IMR-90 (cell line): Measurements from ENCODE around the gene LRG1. TPM values are rescaled to one million over a fixed set of nuclear protein-coding genes. Genes with fewer than 3 reads are reported as not detected.

Experiments used
- ATAC-seq: fragments of 200-7000 bp; cut with Tn5 transposase; 2 replicates; pipeline ENCODE4 v1.9.1; 2020; ENCODE audit warnings: low read depth, mild to moderate bottlenecking, moderate library complexity
- BruUV-seq: library from RNA; stranded (reverse); fragments of 400-500 nt; replicated peaks from 2 replicates; lab custom pipeline; 2021; lab: Mats Ljungman, UMichigan
- CTCF ChIA-PET: fragments of 300-600 bp; formaldehyde crosslinking; extraction: SDS; loops from one replicate; lab custom pipeline; 2021; ENCODE audit warnings: antibody characterized with exemption; lab: Yijun Ruan, JAX
- POLR2A ChIA-PET: fragments of 300-600 bp; sonication (Branson Sonifier 250); formaldehyde crosslinking; loops from one replicate; lab custom pipeline; 2022; ENCODE audit warnings: antibody characterized with exemption; ENCODE audit not compliant: unreplicated experiment; lab: Charles Lee
- DNase-seq: peaks from one replicate; pipeline ENCODE4 v3.0.0; 2013
- H2AFZ ChIP-seq: replicated peaks from 2 replicates; pipeline ENCODE3; 2013; ENCODE audit warnings: low read length, mild to moderate bottlenecking; ENCODE audit not compliant: poor library complexity
- H2AK5ac ChIP-seq: 2 replicates; pipeline ENCODE4 v1.6.1; 2013; ENCODE audit warnings: low read depth, low read length, inconsistent platforms
- H2AK9ac ChIP-seq: replicated peaks from 2 replicates; pipeline ENCODE3; 2013; ENCODE audit warnings: mild to moderate bottlenecking, low read depth, low read length, moderate library complexity; ENCODE audit not compliant: poor library complexity
- H2BK120ac ChIP-seq: 2 replicates; pipeline ENCODE4 v1.6.1; 2013; ENCODE audit warnings: low read depth, low read length, inconsistent platforms
- H2BK15ac ChIP-seq: 3 replicates; pipeline ENCODE4 v1.6.1; 2013; ENCODE audit warnings: low read depth, low read length, inconsistent platforms
- H2BK20ac ChIP-seq: 2 replicates; pipeline ENCODE4 v1.6.1; 2013; ENCODE audit warnings: low read depth, mild to moderate bottlenecking, inconsistent platforms, low read length, moderate library complexity
- H2BK5ac ChIP-seq: 2 replicates; pipeline ENCODE4 v1.6.1; 2013; ENCODE audit warnings: mild to moderate bottlenecking, low read depth, low read length, inconsistent platforms; ENCODE audit not compliant: poor library complexity, severe bottlenecking
- H3K14ac ChIP-seq: replicated peaks from 2 replicates; pipeline ENCODE4 v1.6.1; 2013; ENCODE audit warnings: low read depth, low read length, inconsistent platforms
- H3K18ac ChIP-seq: 2 replicates; pipeline ENCODE4 v1.6.1; 2013; ENCODE audit warnings: low read depth, low read length, control low read depth
- H3K23ac ChIP-seq: 2 replicates; pipeline ENCODE4 v1.6.1; 2013; ENCODE audit warnings: low read depth, low read length, inconsistent platforms
- H3K27ac ChIP-seq: 2 replicates; pipeline ENCODE4 v1.5.1; 2013; ENCODE audit warnings: mild to moderate bottlenecking, control low read depth, low read length; ENCODE audit not compliant: insufficient read depth
- H3K27me3 ChIP-seq: 2 replicates; pipeline ENCODE4 v1.6.1; 2013; ENCODE audit warnings: low read length; ENCODE audit not compliant: control insufficient read depth, insufficient read depth
- H3K36me3 ChIP-seq: 2 replicates; pipeline ENCODE4 v1.6.1; 2013; ENCODE audit warnings: low read length, mixed read lengths; ENCODE audit not compliant: control insufficient read depth, insufficient read depth
- H3K4ac ChIP-seq: 2 replicates; pipeline ENCODE4 v1.6.1; 2013; ENCODE audit warnings: low read depth, low read length, inconsistent platforms
- H3K4me1 ChIP-seq: 2 replicates; pipeline ENCODE4 v1.6.1; 2013; ENCODE audit warnings: low read length, mixed read lengths; ENCODE audit not compliant: control insufficient read depth, insufficient read depth
- H3K4me2 ChIP-seq: 2 replicates; pipeline ENCODE4 v1.6.1; 2013; ENCODE audit warnings: low read depth, mild to moderate bottlenecking, control low read depth, low read length, moderate library complexity
- H3K4me3 ChIP-seq: 2 replicates; pipeline ENCODE4 v1.5.1; 2013; ENCODE audit warnings: low read depth, mild to moderate bottlenecking, control low read depth, low read length, moderate library complexity; ENCODE audit not compliant: insufficient read depth
- H3K56ac ChIP-seq: 2 replicates; pipeline ENCODE4 v1.6.1; 2013; ENCODE audit warnings: low read length, inconsistent platforms; ENCODE audit not compliant: insufficient read depth; ENCODE audit errors: extremely low read depth
- H3K79me1 ChIP-seq, 2 experiments: 2 replicates each; pipeline ENCODE4 v1.6.1; 2013; ENCODE audit warnings: low read length in 2 of 2, inconsistent platforms in 1 of 2, low read depth in 1 of 2
- H3K9ac ChIP-seq: 2 replicates; pipeline ENCODE4 v1.6.1; 2013; ENCODE audit warnings: low read depth, low read length, control low read depth
- H3K9me1 ChIP-seq: 2 replicates; pipeline ENCODE4 v1.6.1; 2013; ENCODE audit warnings: low read length, inconsistent platforms; ENCODE audit not compliant: insufficient read depth
- H3K9me3 ChIP-seq: 2 replicates; pipeline ENCODE4 v1.6.1; 2013; ENCODE audit warnings: low read length; ENCODE audit not compliant: control insufficient read depth, insufficient read depth
- H4K20me1 ChIP-seq: 2 replicates; pipeline ENCODE4 v1.6.1; 2013; ENCODE audit warnings: low read length, inconsistent platforms; ENCODE audit not compliant: insufficient read depth
- H4K5ac ChIP-seq: 2 replicates; pipeline ENCODE4 v1.6.1; 2013; ENCODE audit warnings: mild to moderate bottlenecking, low read depth, low read length, control low read depth
- H4K8ac ChIP-seq, 2 experiments: 2 replicates each; pipeline ENCODE4 v1.6.1; 2013; ENCODE audit warnings: low read depth in 2 of 2, low read length in 2 of 2, control low read depth in 1 of 2, inconsistent platforms in 1 of 2
- H4K91ac ChIP-seq: 2 replicates; pipeline ENCODE4 v1.6.1; 2013; ENCODE audit warnings: low read depth, low read length, inconsistent platforms; ENCODE audit not compliant: insufficient read depth
- CEBPB ChIP-seq: IDR thresholded peaks from 2 replicates; pipeline ENCODE4 v1.6.1; 2012; ENCODE audit warnings: low read depth, low read length, improper control_type of control experiment
- FOS ChIP-seq: fragments of 150-350 bp; IDR thresholded peaks from 2 replicates; pipeline ENCODE4 v1.6.1; 2016; ENCODE audit warnings: low read depth, low read length
- MAFK ChIP-seq: IDR thresholded peaks from 2 replicates; pipeline ENCODE4 v1.6.1; 2012; ENCODE audit warnings: low read depth, low read length, improper control_type of control experiment
- RAD21 ChIP-seq: IDR thresholded peaks from 2 replicates; pipeline ENCODE4 v1.6.1; 2012; ENCODE audit warnings: low read length, improper control_type of control experiment
- RCOR1 ChIP-seq: IDR thresholded peaks from 2 replicates; pipeline ENCODE4 v1.6.1; 2012; ENCODE audit warnings: mild to moderate bottlenecking, low read length, improper control_type of control experiment; ENCODE audit not compliant: insufficient replicate concordance
- RFX5 ChIP-seq: IDR thresholded peaks from 2 replicates; pipeline ENCODE4 v1.8.0; 2012; ENCODE audit warnings: low read depth, mild to moderate bottlenecking, low read length, moderate library complexity
- SMC3 ChIP-seq: fragments of 150-350 bp; IDR thresholded peaks from 2 replicates; pipeline ENCODE4 v1.6.1; 2016; ENCODE audit warnings: low read depth, mild to moderate bottlenecking, antibody characterized with exemption, low read length, moderate library complexity
- WGBS, 2 experiments: methylation state at CpG; one replicate each; pipeline versions ENCODE4 v1.1.5 to v1.1.7; 2013; ENCODE audit warnings: missing lambda C conversion rate in 2 of 2; ENCODE audit not compliant: insufficient read length in 1 of 2; ENCODE audit errors: extremely low coverage in 2 of 2; 5-methylcytosine and 5-hydroxymethylcytosine counted together
- dilution Hi-C: fragments of 300-500 bp; cut with HindIII; formaldehyde crosslinking; loops from one replicate; pipeline ENCODE4 v1.14.3; 2018; ENCODE audit warnings: low sequenced_read_pairs; ENCODE audit not compliant: unreplicated experiment
- in situ Hi-C: fragments of 300-500 bp; cut with MboI; formaldehyde crosslinking; loops from 3 replicates; pipeline ENCODE4 v1.14.3; 2019; ENCODE audit warnings: low sequenced_read_pairs, inconsistent platforms, mixed read lengths
- intact Hi-C: fragments of 100-400 bp; cut with micrococcal nuclease; formaldehyde crosslinking; loops from 2 replicates; pipeline ENCODE4 v1.10.0; 2022
- polyA plus RNA-seq, 3 experiments: library from polyadenylated mRNA; depleted of rRNA; stranded (reverse); fragments of >200 nt; gene quantifications; 2 replicates each; pipeline ENCODE4 v1.2.3, GENCODE V29; 2012; ENCODE audit warnings: low replicate concordance in 1 of 3
- total RNA-seq: library from RNA; depleted of rRNA; stranded (reverse); fragments of >200 nt; gene quantifications from 2 replicates; pipeline ENCODE4 v1.2.3, GENCODE V29; 2012
- TF ChIP-seq, protein P1 (sequence below): conservative IDR thresholded peaks from 2 replicates; pipeline ENCODE4 v1.5.1; 2012; ENCODE audit warnings: mild to moderate bottlenecking, low read depth, low read length, improper control_type of control experiment

LRG1 gene
- total and polyA plus RNA-seq, 2 of the 4 experiments (the other 2 are of a cell fraction) = not detected

DNA sequence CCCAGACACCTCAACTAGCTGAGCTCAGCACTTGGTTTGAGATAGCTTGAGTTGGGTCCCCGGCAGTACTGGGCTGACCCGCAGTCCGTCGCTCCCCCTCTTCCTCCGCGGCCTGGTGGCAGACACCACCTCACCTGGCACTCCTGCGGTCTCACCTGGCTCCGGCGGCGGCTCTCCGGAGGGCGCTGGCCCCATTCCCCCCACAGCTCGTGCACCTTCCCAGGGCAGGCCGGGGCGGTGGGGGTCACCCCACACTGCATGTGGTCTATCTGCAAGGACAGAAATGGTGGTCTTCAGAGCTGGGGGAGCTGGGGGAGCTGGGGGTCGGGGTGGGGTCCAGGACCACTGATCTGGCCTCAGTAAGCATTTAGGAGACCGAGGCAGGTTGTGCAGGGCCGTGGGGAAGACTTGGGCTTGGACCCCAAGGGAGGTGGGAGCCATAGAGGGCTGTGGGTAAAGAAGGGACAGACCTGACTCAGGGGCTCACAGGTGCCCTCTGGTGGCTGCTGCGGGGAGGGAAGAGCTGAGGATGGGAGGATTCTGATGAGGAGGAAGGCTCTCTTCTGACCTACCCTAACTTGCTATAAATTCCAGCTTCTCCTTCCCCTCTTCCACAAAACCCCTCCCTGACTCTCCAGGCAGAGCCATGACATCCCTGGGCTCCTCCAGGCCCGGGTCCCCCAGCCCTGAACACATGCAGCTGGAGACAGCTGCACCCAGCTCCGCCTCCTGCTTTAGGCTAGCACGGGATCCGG is 14.9 kb downstream of the LRG1 start (continued):
- TF ChIP-seq FOS = no peak

DNA sequence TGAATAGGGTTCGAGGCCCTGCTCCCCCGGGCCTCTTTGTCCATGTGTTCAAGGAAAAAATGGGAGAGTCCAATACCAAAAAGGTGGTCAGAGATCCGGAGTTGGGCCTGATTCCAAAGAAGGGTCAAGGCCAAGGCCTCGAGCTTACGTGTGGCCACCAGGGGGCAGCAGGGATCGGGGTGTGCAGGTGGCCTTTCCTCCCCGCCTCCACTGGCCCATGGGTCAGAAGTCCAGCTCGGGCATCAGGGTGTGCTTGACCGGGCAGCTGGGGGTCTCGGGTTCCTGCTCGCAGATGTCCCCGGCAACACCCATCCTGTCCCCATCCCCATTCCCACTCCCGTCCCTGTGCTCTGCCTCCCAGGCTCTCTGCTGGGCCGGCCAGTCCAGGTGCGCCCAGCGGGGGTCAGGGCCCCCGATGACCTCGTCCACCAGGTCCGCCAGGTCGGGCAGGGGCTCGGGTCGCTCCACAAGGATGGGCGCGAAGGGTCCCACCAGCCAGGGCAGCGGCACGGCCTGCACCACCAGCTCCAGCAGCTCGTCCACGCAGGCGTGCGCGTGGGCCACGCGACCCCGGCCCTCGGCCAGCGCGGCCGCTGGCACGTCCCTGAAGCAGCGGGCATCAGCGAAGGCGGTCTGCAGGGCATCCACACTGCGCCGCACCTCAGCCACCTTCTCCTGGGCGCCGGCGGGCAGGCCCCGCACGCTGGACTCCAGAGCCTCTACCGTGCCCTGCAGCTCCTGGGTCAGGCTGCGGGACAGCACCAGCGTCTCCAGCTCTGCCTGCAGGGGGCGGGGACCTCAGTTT is 16.3 kb downstream of the LRG1 start:
- peaks cover 10% of the 10 kb centered on the region; the same call in 1 of the 2 replicates for H3K27me3 ChIP-seq
- no peaks in the 10 kb centered on the region for H4K20me1 ChIP-seq
- no peaks in the 10 kb centered on the region for H3K9me1 ChIP-seq
- no peak overlapping the region for H3K4ac ChIP-seq
- H3K18ac ChIP-seq = no peak overlapping the region
- TF ChIP-seq RFX5 (no peak), SMC3 (no peak), CEBPB (no peak), RAD21 (peak; percentile 32), MAFK (no peak), RCOR1 (no peak)
- TF ChIP-seq, protein P1, sequence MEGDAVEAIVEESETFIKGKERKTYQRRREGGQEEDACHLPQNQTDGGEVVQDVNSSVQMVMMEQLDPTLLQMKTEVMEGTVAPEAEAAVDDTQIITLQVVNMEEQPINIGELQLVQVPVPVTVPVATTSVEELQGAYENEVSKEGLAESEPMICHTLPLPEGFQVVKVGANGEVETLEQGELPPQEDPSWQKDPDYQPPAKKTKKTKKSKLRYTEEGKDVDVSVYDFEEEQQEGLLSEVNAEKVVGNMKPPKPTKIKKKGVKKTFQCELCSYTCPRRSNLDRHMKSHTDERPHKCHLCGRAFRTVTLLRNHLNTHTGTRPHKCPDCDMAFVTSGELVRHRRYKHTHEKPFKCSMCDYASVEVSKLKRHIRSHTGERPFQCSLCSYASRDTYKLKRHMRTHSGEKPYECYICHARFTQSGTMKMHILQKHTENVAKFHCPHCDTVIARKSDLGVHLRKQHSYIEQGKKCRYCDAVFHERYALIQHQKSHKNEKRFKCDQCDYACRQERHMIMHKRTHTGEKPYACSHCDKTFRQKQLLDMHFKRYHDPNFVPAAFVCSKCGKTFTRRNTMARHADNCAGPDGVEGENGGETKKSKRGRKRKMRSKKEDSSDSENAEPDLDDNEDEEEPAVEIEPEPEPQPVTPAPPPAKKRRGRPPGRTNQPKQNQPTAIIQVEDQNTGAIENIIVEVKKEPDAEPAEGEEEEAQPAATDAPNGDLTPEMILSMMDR = peak; percentile 58
- H3K9me3 ChIP-seq = no peaks in the 10 kb centered on the region
- H3K79me1 ChIP-seq = no peaks in the 10 kb centered on the region
- no peak overlapping the region for H3K4me2 ChIP-seq
- no TSS peak for BruUV-seq
- intact Hi-C loops (no loop called here), dilution Hi-C loops (no loop called here), in situ Hi-C loops (no loop called here)
- no peak overlapping the region for H2BK20ac ChIP-seq
- H3K14ac ChIP-seq = no peak overlapping the region
- no peak overlapping the region for H2AK5ac ChIP-seq
- POLR2A ChIA-PET = no interaction called here
- 66% methylated on average over 28 of the region's 53 CpGs; no CpG with 5 or more reads in 1 of the 2 experiments for WGBS, 2 experiments
- DNase-seq (peak; percentile 10), ATAC-seq (no peak)
- no peak overlapping the region for H3K9ac ChIP-seq
- no peak overlapping the region for H4K91ac ChIP-seq
- H2AK9ac ChIP-seq = no peak overlapping the region
- no peak overlapping the region for H2BK15ac ChIP-seq
- H3K4me1 ChIP-seq = peaks cover 7% of the 10 kb centered on the region
- H4K8ac ChIP-seq = no peak overlapping the region
- H2BK5ac ChIP-seq = no peak overlapping the region
- no peak overlapping the region for H2BK120ac ChIP-seq
- no peak overlapping the region for H3K27ac ChIP-seq
- no peak overlapping the region for H4K5ac ChIP-seq
- no peaks in the 10 kb centered on the region for H3K36me3 ChIP-seq
- H3K56ac ChIP-seq = no peak overlapping the region
- H2AFZ ChIP-seq = no peak overlapping the region
- H3K23ac ChIP-seq = no peak overlapping the region
- CTCF ChIA-PET = interaction anchor here (1.1 to 1.4 kb wide), 2 partner anchors 12 to 112 kb away, joined by 5 to 6 read pairs; partner anchors contain the start of gene PLIN5
- no peak overlapping the region for H3K4me3 ChIP-seq
